H1 (cell line): ENCODE results near the gene ALK. TPM values are rescaled to one million over a fixed set of nuclear protein-coding genes. Genes with fewer than 3 reads are reported as not detected.
A peak's percentile ranks its signal among the peaks of the same experiment; 100 is the strongest.

Experiments used
- CTCF ChIA-PET: fragments of 300-600 bp; sonication (Branson Sonifier 250); formaldehyde crosslinking; loops from one replicate; lab custom pipeline; 2021; ENCODE audit not compliant: partially characterized antibody; lab: Charles Lee
- POLR2A ChIA-PET: fragments of 300-600 bp; sonication (Branson Sonifier 250); formaldehyde crosslinking; loops from one replicate; lab custom pipeline; 2021; ENCODE audit warnings: inconsistent platforms; ENCODE audit not compliant: partially characterized antibody; lab: Charles Lee
- DNase-seq, 2 experiments: peaks; one replicate each; pipeline versions ENCODE4 v3.0.0 to v3.0.0-alpha.2; 2010 to 2022; ENCODE audit warnings: low spot score in 2 of 2, low read depth in 1 of 2, mixed read lengths in 1 of 2
- FAIRE-seq: peaks from 2 replicates; lab custom pipeline; 2011; peaks lifted over from hg19 to GRCh38; lab: Jason Lieb, UNC
- H2AFZ ChIP-seq: 2 replicates; pipeline ENCODE4 v1.8.1; 2012; ENCODE audit warnings: low read length, inconsistent platforms
- H2AK5ac ChIP-seq: 2 replicates; pipeline ENCODE4 v1.6.1; 2013; ENCODE audit warnings: low read depth, low read length
- H2BK120ac ChIP-seq: replicated peaks from 2 replicates; pipeline ENCODE3; 2013; ENCODE audit warnings: low read depth, low read length, inconsistent platforms
- H2BK12ac ChIP-seq: 2 replicates; pipeline ENCODE4 v1.6.1; 2013; ENCODE audit warnings: low read depth, low read length
- H2BK15ac ChIP-seq: 2 replicates; pipeline ENCODE4 v1.6.1; 2013; ENCODE audit warnings: low read length
- H2BK20ac ChIP-seq: 2 replicates; pipeline ENCODE4 v1.6.1; 2013; ENCODE audit warnings: low read length
- H2BK5ac ChIP-seq: 2 replicates; pipeline ENCODE4 v1.6.1; 2013; ENCODE audit warnings: low read depth, low read length
- H3K14ac ChIP-seq: 2 replicates; pipeline ENCODE4 v1.6.1; 2013; ENCODE audit warnings: inconsistent platforms; ENCODE audit not compliant: insufficient read length
- H3K18ac ChIP-seq: 2 replicates; pipeline ENCODE4 v1.6.1; 2013; ENCODE audit warnings: low read length; ENCODE audit errors: extremely low read depth
- H3K23ac ChIP-seq: 2 replicates; pipeline ENCODE4 v1.6.1; 2013; ENCODE audit warnings: inconsistent platforms; ENCODE audit not compliant: insufficient read length
- H3K23me2 ChIP-seq: 2 replicates; pipeline ENCODE4 v1.6.1; 2013; ENCODE audit warnings: low read depth, low read length
- H3K27ac ChIP-seq: 2 replicates; pipeline ENCODE4 v1.6.1; 2011; ENCODE audit warnings: low read depth, low read length, inconsistent platforms
- H3K27me3 ChIP-seq, 4 experiments: replicated peaks in 1 of 4; 1 replicate in 1 of 4; 2 replicates in 3 of 4; pipeline versions ENCODE4 v1.6.1 to v1.8.1; 2011 to 2013; ENCODE audit warnings: low read length in 3 of 4, mild to moderate bottlenecking in 3 of 4, inconsistent platforms in 2 of 4, mixed read lengths in 2 of 4, moderate library complexity in 1 of 4; ENCODE audit not compliant: control insufficient read depth in 3 of 4, insufficient read depth in 3 of 4; ENCODE audit errors: extremely low read depth in 1 of 4
- H3K36me3 ChIP-seq, 4 experiments: 2 replicates each; pipeline versions ENCODE4 v1.6.1 to v1.8.1; 2011 to 2013; ENCODE audit warnings: mild to moderate bottlenecking in 4 of 4, low read length in 3 of 4, moderate library complexity in 2 of 4, control low read depth in 1 of 4, inconsistent platforms in 1 of 4; ENCODE audit not compliant: insufficient read depth in 4 of 4, control insufficient read depth in 2 of 4
- H3K4ac ChIP-seq: replicated peaks from 2 replicates; pipeline ENCODE3; 2013; ENCODE audit warnings: low read length, low read depth, mixed read lengths, inconsistent platforms; ENCODE audit not compliant: insufficient read length
- H3K4me1 ChIP-seq, 4 experiments: replicated peaks in 1 of 4; 1 replicate in 1 of 4; 2 replicates in 3 of 4; pipeline versions ENCODE4 v1.6.1 to v1.8.1; 2011 to 2013; ENCODE audit warnings: low read length in 3 of 4, inconsistent platforms in 2 of 4, mixed read lengths in 1 of 4; ENCODE audit not compliant: insufficient read depth in 4 of 4, control insufficient read depth in 3 of 4
- H3K4me2 ChIP-seq, 2 experiments: 2 replicates each; pipeline versions ENCODE4 v1.6.1 to v1.8.1; 2011 to 2013; ENCODE audit warnings: low read depth in 2 of 2, low read length in 2 of 2, control low read depth in 1 of 2, inconsistent platforms in 1 of 2, mild to moderate bottlenecking in 1 of 2; ENCODE audit not compliant: insufficient read depth in 1 of 2
- H3K4me3 ChIP-seq, 4 experiments: fragments of 200-600, 300-600 bp in 1 of 4; sonication (generic), shearing (Covaris generic), sonication (Bioruptor Twin) in 1 of 4; 2 replicates each; pipeline versions ENCODE4 v1.5.1 to v1.8.1; 2011 to 2016; ENCODE audit warnings: low read length in 4 of 4, low read depth in 3 of 4, control low read depth in 2 of 4, inconsistent platforms in 2 of 4, mild to moderate bottlenecking in 2 of 4, mixed read lengths in 1 of 4, moderate library complexity in 1 of 4; ENCODE audit not compliant: insufficient read depth in 2 of 4; ENCODE audit errors: extremely low read depth in 1 of 4
- H3K56ac ChIP-seq: replicated peaks from 2 replicates; pipeline ENCODE3; 2013; ENCODE audit warnings: low read depth, mild to moderate bottlenecking, mixed read lengths, low read length, inconsistent platforms; ENCODE audit not compliant: insufficient read length
- H3K79me1 ChIP-seq: 2 replicates; pipeline ENCODE4 v1.6.1; 2013; ENCODE audit warnings: low read depth, low read length, control low read depth
- H3K79me2 ChIP-seq, 2 experiments: 2 replicates each; pipeline versions ENCODE4 v1.6.1 to v1.8.1; 2012 to 2013; ENCODE audit warnings: low read length in 2 of 2, mild to moderate bottlenecking in 2 of 2, inconsistent platforms in 1 of 2; ENCODE audit not compliant: insufficient read depth in 2 of 2, control insufficient read depth in 1 of 2
- H3K9ac ChIP-seq, 4 experiments: replicated peaks in 1 of 4; 1 replicate in 1 of 4; 2 replicates in 3 of 4; pipeline versions ENCODE4 v1.6.1 to v1.8.1; 2011 to 2013; ENCODE audit warnings: low read depth in 3 of 4, low read length in 3 of 4, control low read depth in 2 of 4, mild to moderate bottlenecking in 2 of 4, moderate library complexity in 2 of 4, inconsistent platforms in 1 of 4; ENCODE audit errors: extremely low read depth in 1 of 4
- H3K9me3 ChIP-seq, 2 experiments: 2 replicates each; pipeline versions ENCODE4 v1.6.1 to v1.8.1; 2012 to 2013; ENCODE audit warnings: mild to moderate bottlenecking in 2 of 2, moderate library complexity in 2 of 2, control low read depth in 1 of 2, inconsistent platforms in 1 of 2, low read depth in 1 of 2, low read length in 1 of 2, mixed read lengths in 1 of 2; ENCODE audit not compliant: insufficient read depth in 2 of 2
- H4K20me1 ChIP-seq, 2 experiments: replicated peaks in 1 of 2; 2 replicates each; pipeline versions ENCODE3 to v1.8.1; 2011 to 2013; ENCODE audit warnings: inconsistent platforms in 2 of 2, low read length in 2 of 2, mild to moderate bottlenecking in 1 of 2; ENCODE audit not compliant: insufficient read depth in 2 of 2, control insufficient read depth in 1 of 2
- H4K5ac ChIP-seq: 2 replicates; pipeline ENCODE4 v1.6.1; 2013; ENCODE audit warnings: low read length, low read depth, mixed read lengths, inconsistent platforms; ENCODE audit not compliant: insufficient read length
- H4K8ac ChIP-seq: 2 replicates; pipeline ENCODE4 v1.8.0; 2013; ENCODE audit warnings: mild to moderate bottlenecking, moderate library complexity, low read length, inconsistent platforms; ENCODE audit not compliant: insufficient read depth; ENCODE audit errors: extremely low read depth
- H4K91ac ChIP-seq: replicated peaks from 2 replicates; pipeline ENCODE3; 2013; ENCODE audit warnings: low read length, mixed read lengths, inconsistent platforms; ENCODE audit not compliant: insufficient read length
- EP300 ChIP-seq, 2 experiments: IDR thresholded peaks; 1 replicate in 1 of 2; 2 replicates in 1 of 2; pipeline ENCODE4 v1.6.1; 2011 to 2012; ENCODE audit warnings: low read depth in 2 of 2, low read length in 2 of 2, mild to moderate bottlenecking in 2 of 2, borderline replicate concordance in 1 of 2, inconsistent platforms in 1 of 2, moderate library complexity in 1 of 2
- JUN ChIP-seq: IDR thresholded peaks from 2 replicates; pipeline ENCODE4 v1.6.1; 2011; ENCODE audit warnings: low read depth, mild to moderate bottlenecking, improper control_type of control experiment, low read length
- RAD21 ChIP-seq, 2 experiments: IDR thresholded peaks in 1 of 2; conservative IDR thresholded peaks in 1 of 2; 2 replicates each; pipeline ENCODE4 v1.6.1; 2011; ENCODE audit warnings: low read depth in 2 of 2, low read length in 2 of 2, improper control_type of control experiment in 1 of 2, inconsistent platforms in 1 of 2, mild to moderate bottlenecking in 1 of 2, moderate library complexity in 1 of 2
- WGBS, 2 experiments: shearing (Covaris generic) in 1 of 2; methylation state at CpG; one replicate each; pipeline versions ENCODE4 v1.1.6 to v1.1.7; 2013 to 2015; ENCODE audit warnings: low lambda C conversion rate in 2 of 2, mixed read lengths in 2 of 2, inconsistent platforms in 1 of 2, low coverage in 1 of 2, missing lambda C conversion rate in 1 of 2; ENCODE audit not compliant: insufficient replicate concordance in 2 of 2, insufficient coverage in 1 of 2, insufficient read length in 1 of 2; ENCODE audit errors: extremely low coverage in 1 of 2, missing lambda C conversion rate in 1 of 2; 5-methylcytosine and 5-hydroxymethylcytosine counted together
- polyA plus RNA-seq, 7 experiments: library from polyadenylated mRNA; depleted of rRNA in 3 of 7; stranded (reverse) in 5 of 7; unstranded in 2 of 7; fragments of >200 nt in 5 of 7; fragments of 200-250 nt in 2 of 7; gene quantifications; 1 replicate in 5 of 7; 2 replicates in 1 of 7; 4 replicates in 1 of 7; pipeline versions ENCODE4 v1.2.1 to v1.2.3, GENCODE V29; 2011 to 2013; ENCODE audit warnings: missing spikeins in 2 of 7, mixed read lengths in 2 of 7
- total RNA-seq: library from RNA; stranded (reverse); fragmentation: NEBNext Ultra II Directional; extraction: Animal tissue kit (Norgen Biotek cat#: 25700); gene quantifications from 2 replicates; pipeline ENCODE4 v1.2.1, GENCODE V29; 2021

The ALK gene
- total and polyA plus RNA-seq, 2 of the 8 experiments (the other 6 are each of a cell fraction or from before 2014, with no cell fraction given), result 0.02 to 0.09 TPM

GRCh38 chr2:29782087-29782486 is 139.3 kb downstream of the ALK start:
- Histone ChIP-seq H3K18ac (no peak overlapping the region), H3K4ac (no peak overlapping the region), H4K8ac (no peak overlapping the region), H3K9me3 (no peaks in the 10 kb centered on the region), H3K79me2 (no peaks in the 10 kb centered on the region), H2BK20ac (no peak overlapping the region), H4K20me1 (no peaks in the 10 kb centered on the region), H4K91ac (no peak overlapping the region), H3K23ac (no peak overlapping the region), H3K4me3 (no peak overlapping the region), H3K56ac (no peak overlapping the region), H3K23me2 (no peaks in the 10 kb centered on the region), H3K4me2 (no peak overlapping the region), H3K27me3 (no peaks in the 10 kb centered on the region), H2AFZ (no peak overlapping the region), H2BK12ac (no peak overlapping the region), H3K9ac (no peak overlapping the region), H3K27ac (no peak overlapping the region), H4K5ac (no peak overlapping the region), H2BK5ac (no peak overlapping the region), H3K4me1 (peaks cover 0 to 3% (median 0%) of the 10 kb centered on the region in 4 experiments; a peak in 2 of 7 replicates), H3K14ac (no peak overlapping the region), H3K79me1 (no peaks in the 10 kb centered on the region), H2AK5ac (no peak overlapping the region), H3K36me3 (no peaks in the 10 kb centered on the region), H2BK120ac (no peak overlapping the region), H2BK15ac (no peak overlapping the region)
- ChIA-PET CTCF (interaction anchor here (0.6 to 1.1 kb wide), 3 partner anchors 452 to 1353 kb away, joined by 3 to 4 read pairs (median 4); no protein-coding TSS in a partner anchor), POLR2A (no interaction called here)
- DNase-seq (no peak), FAIRE-seq (no peak)
- WGBS, 2 experiments, result 100% methylated on average over 1 of the region's 1 CpG; no CpG with 5 or more reads in 1 of the 2 experiments
- TF ChIP-seq EP300 (IDR thresholded peaks at IDR 0.05; ENCODE audit: borderline replicate concordance in 1 of 2, low read depth in 2 of 2, low read length in 2 of 2) (no peak), JUN (no peak), RAD21 (IDR thresholded peaks at IDR 0.05 in 1 of 2, conservative IDR thresholded peaks at IDR 0.05 in 1 of 2; ENCODE audit: low read depth in 2 of 2, low read length in 2 of 2) (peak; percentile 6 to 37; a peak in 2 of 4 replicates)
